H1 (cell line): ENCODE data around the gene DHRS7B. TPM values are rescaled to one million over a fixed set of nuclear protein-coding genes. Genes with fewer than 3 reads are reported as not detected.

ENCODE experiments used
- CTCF ChIA-PET: fragments of 300-600 bp; sonication (Branson Sonifier 250); formaldehyde crosslinking; loops from one replicate; lab custom pipeline; 2021; ENCODE audit not compliant: partially characterized antibody; lab: Charles Lee
- POLR2A ChIA-PET: fragments of 300-600 bp; sonication (Branson Sonifier 250); formaldehyde crosslinking; loops from one replicate; lab custom pipeline; 2021; ENCODE audit warnings: inconsistent platforms; ENCODE audit not compliant: partially characterized antibody; lab: Charles Lee
- DNase-seq, 2 experiments: peaks; one replicate each; pipeline versions ENCODE4 v3.0.0 to v3.0.0-alpha.2; 2010 to 2022; ENCODE audit warnings: low spot score in 2 of 2, low read depth in 1 of 2, mixed read lengths in 1 of 2
- FAIRE-seq: peaks from 2 replicates; lab custom pipeline; 2011; peaks lifted over from hg19 to GRCh38; lab: Jason Lieb, UNC
- H2AFZ ChIP-seq: 2 replicates; pipeline ENCODE4 v1.8.1; 2012; ENCODE audit warnings: low read length, inconsistent platforms
- H2AK5ac ChIP-seq: 2 replicates; pipeline ENCODE4 v1.6.1; 2013; ENCODE audit warnings: low read depth, low read length
- H2BK120ac ChIP-seq: replicated peaks from 2 replicates; pipeline ENCODE3; 2013; ENCODE audit warnings: low read depth, low read length, inconsistent platforms
- H2BK12ac ChIP-seq: 2 replicates; pipeline ENCODE4 v1.6.1; 2013; ENCODE audit warnings: low read depth, low read length
- H2BK15ac ChIP-seq: 2 replicates; pipeline ENCODE4 v1.6.1; 2013; ENCODE audit warnings: low read length
- H2BK20ac ChIP-seq: 2 replicates; pipeline ENCODE4 v1.6.1; 2013; ENCODE audit warnings: low read length
- H2BK5ac ChIP-seq: 2 replicates; pipeline ENCODE4 v1.6.1; 2013; ENCODE audit warnings: low read depth, low read length
- H3K14ac ChIP-seq: 2 replicates; pipeline ENCODE4 v1.6.1; 2013; ENCODE audit warnings: inconsistent platforms; ENCODE audit not compliant: insufficient read length
- H3K18ac ChIP-seq: 2 replicates; pipeline ENCODE4 v1.6.1; 2013; ENCODE audit warnings: low read length; ENCODE audit errors: extremely low read depth
- H3K23ac ChIP-seq: 2 replicates; pipeline ENCODE4 v1.6.1; 2013; ENCODE audit warnings: inconsistent platforms; ENCODE audit not compliant: insufficient read length
- H3K23me2 ChIP-seq: 2 replicates; pipeline ENCODE4 v1.6.1; 2013; ENCODE audit warnings: low read depth, low read length
- H3K27ac ChIP-seq: 2 replicates; pipeline ENCODE4 v1.6.1; 2011; ENCODE audit warnings: low read depth, low read length, inconsistent platforms
- H3K27me3 ChIP-seq, 4 experiments: replicated peaks in 1 of 4; 1 replicate in 1 of 4; 2 replicates in 3 of 4; pipeline versions ENCODE4 v1.6.1 to v1.8.1; 2011 to 2013; ENCODE audit warnings: low read length in 3 of 4, mild to moderate bottlenecking in 3 of 4, inconsistent platforms in 2 of 4, mixed read lengths in 2 of 4, moderate library complexity in 1 of 4; ENCODE audit not compliant: control insufficient read depth in 3 of 4, insufficient read depth in 3 of 4; ENCODE audit errors: extremely low read depth in 1 of 4
- H3K36me3 ChIP-seq, 4 experiments: 2 replicates each; pipeline versions ENCODE4 v1.6.1 to v1.8.1; 2011 to 2013; ENCODE audit warnings: mild to moderate bottlenecking in 4 of 4, low read length in 3 of 4, moderate library complexity in 2 of 4, control low read depth in 1 of 4, inconsistent platforms in 1 of 4; ENCODE audit not compliant: insufficient read depth in 4 of 4, control insufficient read depth in 2 of 4
- H3K4ac ChIP-seq: replicated peaks from 2 replicates; pipeline ENCODE3; 2013; ENCODE audit warnings: low read length, low read depth, mixed read lengths, inconsistent platforms; ENCODE audit not compliant: insufficient read length
- H3K4me1 ChIP-seq, 4 experiments: replicated peaks in 1 of 4; 1 replicate in 1 of 4; 2 replicates in 3 of 4; pipeline versions ENCODE4 v1.6.1 to v1.8.1; 2011 to 2013; ENCODE audit warnings: low read length in 3 of 4, inconsistent platforms in 2 of 4, mixed read lengths in 1 of 4; ENCODE audit not compliant: insufficient read depth in 4 of 4, control insufficient read depth in 3 of 4
- H3K4me2 ChIP-seq, 2 experiments: 2 replicates each; pipeline versions ENCODE4 v1.6.1 to v1.8.1; 2011 to 2013; ENCODE audit warnings: low read depth in 2 of 2, low read length in 2 of 2, control low read depth in 1 of 2, inconsistent platforms in 1 of 2, mild to moderate bottlenecking in 1 of 2; ENCODE audit not compliant: insufficient read depth in 1 of 2
- H3K4me3 ChIP-seq, 4 experiments: fragments of 200-600, 300-600 bp in 1 of 4; sonication (generic), shearing (Covaris generic), sonication (Bioruptor Twin) in 1 of 4; 2 replicates each; pipeline versions ENCODE4 v1.5.1 to v1.8.1; 2011 to 2016; ENCODE audit warnings: low read length in 4 of 4, low read depth in 3 of 4, control low read depth in 2 of 4, inconsistent platforms in 2 of 4, mild to moderate bottlenecking in 2 of 4, mixed read lengths in 1 of 4, moderate library complexity in 1 of 4; ENCODE audit not compliant: insufficient read depth in 2 of 4; ENCODE audit errors: extremely low read depth in 1 of 4
- H3K56ac ChIP-seq: replicated peaks from 2 replicates; pipeline ENCODE3; 2013; ENCODE audit warnings: low read depth, mild to moderate bottlenecking, mixed read lengths, low read length, inconsistent platforms; ENCODE audit not compliant: insufficient read length
- H3K79me1 ChIP-seq: 2 replicates; pipeline ENCODE4 v1.6.1; 2013; ENCODE audit warnings: low read depth, low read length, control low read depth
- H3K79me2 ChIP-seq, 2 experiments: 2 replicates each; pipeline versions ENCODE4 v1.6.1 to v1.8.1; 2012 to 2013; ENCODE audit warnings: low read length in 2 of 2, mild to moderate bottlenecking in 2 of 2, inconsistent platforms in 1 of 2; ENCODE audit not compliant: insufficient read depth in 2 of 2, control insufficient read depth in 1 of 2
- H3K9ac ChIP-seq, 4 experiments: replicated peaks in 1 of 4; 1 replicate in 1 of 4; 2 replicates in 3 of 4; pipeline versions ENCODE4 v1.6.1 to v1.8.1; 2011 to 2013; ENCODE audit warnings: low read depth in 3 of 4, low read length in 3 of 4, control low read depth in 2 of 4, mild to moderate bottlenecking in 2 of 4, moderate library complexity in 2 of 4, inconsistent platforms in 1 of 4; ENCODE audit errors: extremely low read depth in 1 of 4
- H3K9me3 ChIP-seq, 2 experiments: 2 replicates each; pipeline versions ENCODE4 v1.6.1 to v1.8.1; 2012 to 2013; ENCODE audit warnings: mild to moderate bottlenecking in 2 of 2, moderate library complexity in 2 of 2, control low read depth in 1 of 2, inconsistent platforms in 1 of 2, low read depth in 1 of 2, low read length in 1 of 2, mixed read lengths in 1 of 2; ENCODE audit not compliant: insufficient read depth in 2 of 2
- H4K20me1 ChIP-seq, 2 experiments: replicated peaks in 1 of 2; 2 replicates each; pipeline versions ENCODE3 to v1.8.1; 2011 to 2013; ENCODE audit warnings: inconsistent platforms in 2 of 2, low read length in 2 of 2, mild to moderate bottlenecking in 1 of 2; ENCODE audit not compliant: insufficient read depth in 2 of 2, control insufficient read depth in 1 of 2
- H4K5ac ChIP-seq: 2 replicates; pipeline ENCODE4 v1.6.1; 2013; ENCODE audit warnings: low read length, low read depth, mixed read lengths, inconsistent platforms; ENCODE audit not compliant: insufficient read length
- H4K8ac ChIP-seq: 2 replicates; pipeline ENCODE4 v1.8.0; 2013; ENCODE audit warnings: mild to moderate bottlenecking, moderate library complexity, low read length, inconsistent platforms; ENCODE audit not compliant: insufficient read depth; ENCODE audit errors: extremely low read depth
- H4K91ac ChIP-seq: replicated peaks from 2 replicates; pipeline ENCODE3; 2013; ENCODE audit warnings: low read length, mixed read lengths, inconsistent platforms; ENCODE audit not compliant: insufficient read length
- BACH1 ChIP-seq: IDR thresholded peaks from 2 replicates; pipeline ENCODE4 v1.6.1; 2012; ENCODE audit warnings: low read length, improper control_type of control experiment
- BCL11A ChIP-seq, 2 experiments: IDR thresholded peaks; one replicate each; pipeline ENCODE4 v1.6.1; 2011; ENCODE audit warnings: low read depth in 2 of 2, low read length in 2 of 2, mild to moderate bottlenecking in 2 of 2
- CBX5 ChIP-seq: fragments of 300-800, 300-1000 bp; sonication (generic); IDR thresholded peaks from 2 replicates; pipeline ENCODE4 v1.7.1; 2016; ENCODE audit warnings: antibody characterized with exemption, low read length, low read depth
- EZH2 ChIP-seq: fragments of 200-600 bp; sonication (generic); IDR thresholded peaks from 2 replicates; pipeline ENCODE4 v1.7.1; 2012; ENCODE audit warnings: low read depth, mild to moderate bottlenecking, moderate library complexity, low read length, inconsistent platforms; ENCODE audit not compliant: severe bottlenecking
- NANOG ChIP-seq: IDR thresholded peaks from 2 replicates; pipeline ENCODE4 v1.6.1; 2011; ENCODE audit warnings: low read length, low read depth, mild to moderate bottlenecking, inconsistent platforms; ENCODE audit not compliant: insufficient read depth, poor library complexity, severe bottlenecking
- RAD21 ChIP-seq, 2 experiments: IDR thresholded peaks in 1 of 2; conservative IDR thresholded peaks in 1 of 2; 2 replicates each; pipeline ENCODE4 v1.6.1; 2011; ENCODE audit warnings: low read depth in 2 of 2, low read length in 2 of 2, improper control_type of control experiment in 1 of 2, inconsistent platforms in 1 of 2, mild to moderate bottlenecking in 1 of 2, moderate library complexity in 1 of 2
- TAF7 ChIP-seq: optimal IDR thresholded peaks from 2 replicates; pipeline ENCODE3; 2011; ENCODE audit warnings: low read depth, mild to moderate bottlenecking, inconsistent platforms, low read length, moderate library complexity, borderline replicate concordance
- WGBS, 2 experiments: shearing (Covaris generic) in 1 of 2; methylation state at CpG; one replicate each; pipeline versions ENCODE4 v1.1.6 to v1.1.7; 2013 to 2015; ENCODE audit warnings: low lambda C conversion rate in 2 of 2, mixed read lengths in 2 of 2, inconsistent platforms in 1 of 2, low coverage in 1 of 2, missing lambda C conversion rate in 1 of 2; ENCODE audit not compliant: insufficient replicate concordance in 2 of 2, insufficient coverage in 1 of 2, insufficient read length in 1 of 2; ENCODE audit errors: extremely low coverage in 1 of 2, missing lambda C conversion rate in 1 of 2; 5-methylcytosine and 5-hydroxymethylcytosine counted together
- polyA plus RNA-seq, 7 experiments: library from polyadenylated mRNA; depleted of rRNA in 3 of 7; stranded (reverse) in 5 of 7; unstranded in 2 of 7; fragments of >200 nt in 5 of 7; fragments of 200-250 nt in 2 of 7; gene quantifications; 1 replicate in 5 of 7; 2 replicates in 1 of 7; 4 replicates in 1 of 7; pipeline versions ENCODE4 v1.2.1 to v1.2.3, GENCODE V29; 2011 to 2013; ENCODE audit warnings: missing spikeins in 2 of 7, mixed read lengths in 2 of 7
- total RNA-seq: library from RNA; stranded (reverse); fragmentation: NEBNext Ultra II Directional; extraction: Animal tissue kit (Norgen Biotek cat#: 25700); gene quantifications from 2 replicates; pipeline ENCODE4 v1.2.1, GENCODE V29; 2021

The DHRS7B gene
- total and polyA plus RNA-seq, 2 of the 8 experiments (the other 6 are each of a cell fraction or from before 2014, with no cell fraction given): 11.0 to 27.9 TPM

DNA sequence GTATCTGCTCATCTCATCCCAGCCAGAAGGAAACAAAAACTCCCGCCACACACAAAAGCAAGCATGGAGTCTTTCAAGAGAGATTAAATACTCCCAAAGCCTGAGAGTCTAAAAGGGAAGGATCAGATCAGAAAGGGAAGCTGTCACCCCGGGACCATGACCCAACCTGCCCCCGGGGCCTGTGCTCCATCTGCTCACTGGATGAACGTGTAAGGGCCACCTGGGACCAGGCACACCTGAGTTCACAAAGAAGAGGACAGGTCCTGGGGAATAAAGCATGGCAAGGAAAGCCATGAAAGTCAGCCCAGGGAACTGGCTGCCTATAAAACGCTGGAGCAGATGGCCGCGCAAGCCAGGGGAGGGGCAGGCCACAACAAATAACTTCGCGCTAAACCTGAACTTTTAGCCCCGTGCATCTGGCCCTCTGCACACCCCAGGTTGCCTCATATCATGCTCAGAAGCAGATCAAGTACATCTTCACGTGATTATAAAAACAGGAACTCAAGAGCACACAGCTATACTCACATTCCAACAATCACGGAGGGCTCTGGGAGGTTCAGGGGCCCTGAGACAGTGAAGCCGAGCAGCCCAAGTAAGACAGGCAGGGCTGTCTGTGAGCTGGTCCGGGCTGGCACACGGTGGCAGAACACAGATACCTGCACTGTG is 83.8 kb downstream of the DHRS7B start:
- H3K23me2 ChIP-seq: peaks cover 8% of the 10 kb centered on the region
- no peak overlapping the region for H2BK15ac ChIP-seq
- H2BK12ac ChIP-seq: no peak overlapping the region
- no peak overlapping the region for H3K18ac ChIP-seq
- H2AFZ ChIP-seq: no peak overlapping the region
- no peak overlapping the region; a peak in 1 of 4 replicates for H3K4me2 ChIP-seq
- H3K79me2 ChIP-seq: peaks cover 56 to 82% of the 10 kb centered on the region in 2 experiments
- H3K27ac ChIP-seq: no peak overlapping the region
- H3K36me3 ChIP-seq: peaks cover 0 to 18% (median 4%) of the 10 kb centered on the region in 4 experiments; a peak in 4 of 8 replicates
- POLR2A ChIA-PET: interaction anchor here (1.3 to 4.9 kb wide), 5 partner anchors 7 to 169 kb away, joined by 3 to 42 read pairs (median 5); no protein-coding TSS in a partner anchor
- no peak overlapping the region for H2AK5ac ChIP-seq
- no peak overlapping the region for H3K4ac ChIP-seq
- peaks cover 32 to 38% of the 10 kb centered on the region in 2 experiments for H4K20me1 ChIP-seq
- 95% methylated on average over 15 of the region's 15 CpGs; no CpG with 5 or more reads in 1 of the 2 experiments for WGBS, 2 experiments
- H2BK20ac ChIP-seq: no peak overlapping the region
- H4K8ac ChIP-seq: peak overlapping the region; percentile 18; the same call in 1 of the 2 replicates
- peaks cover 0 to 14% (median 5%) of the 10 kb centered on the region in 4 experiments; a peak in 4 of 7 replicates for H3K4me1 ChIP-seq
- H3K9ac ChIP-seq: no peak overlapping the region
- peaks cover 18% of the 10 kb centered on the region for H3K79me1 ChIP-seq
- no peak overlapping the region for H3K4me3 ChIP-seq
- no peak overlapping the region for H2BK120ac ChIP-seq
- H2BK5ac ChIP-seq: no peak overlapping the region
- H3K23ac ChIP-seq: no peak overlapping the region
- no peak overlapping the region for H3K56ac ChIP-seq
- FAIRE-seq (no peak), DNase-seq (no peak)
- no peak overlapping the region for H3K14ac ChIP-seq
- H3K27me3 ChIP-seq: no peaks in the 10 kb centered on the region
- H3K9me3 ChIP-seq: no peaks in the 10 kb centered on the region
- no peak overlapping the region for H4K5ac ChIP-seq
- CTCF ChIA-PET: interaction anchor here (0.8 to 3.6 kb wide), 9 partner anchors 10 to 167 kb away, joined by 3 to 28 read pairs (median 4); no protein-coding TSS in a partner anchor
- H4K91ac ChIP-seq: no peak overlapping the region
- TF ChIP-seq TAF7 (no peak), EZH2 (no peak), BCL11A (IDR thresholded peaks at IDR 0.05; ENCODE audit: low read depth in 2 of 2, low read length in 2 of 2) (no peak), CBX5 (no peak), BACH1 (no peak), NANOG (no peak), RAD21 (IDR thresholded peaks at IDR 0.05 in 1 of 2, conservative IDR thresholded peaks at IDR 0.05 in 1 of 2; ENCODE audit: low read depth in 2 of 2, low read length in 2 of 2) (no peak)
